ENCODE results near the gene AP1M1. TPM values are rescaled to one million over a fixed set of nuclear protein-coding genes. Genes with fewer than 3 reads are reported as not detected.
A peak's percentile ranks its signal among the peaks of the same experiment; 100 is the strongest.

AP1M1 gene
- total RNA-seq, 1 experiment from 2014 or later = 52.8 TPM

DNA sequence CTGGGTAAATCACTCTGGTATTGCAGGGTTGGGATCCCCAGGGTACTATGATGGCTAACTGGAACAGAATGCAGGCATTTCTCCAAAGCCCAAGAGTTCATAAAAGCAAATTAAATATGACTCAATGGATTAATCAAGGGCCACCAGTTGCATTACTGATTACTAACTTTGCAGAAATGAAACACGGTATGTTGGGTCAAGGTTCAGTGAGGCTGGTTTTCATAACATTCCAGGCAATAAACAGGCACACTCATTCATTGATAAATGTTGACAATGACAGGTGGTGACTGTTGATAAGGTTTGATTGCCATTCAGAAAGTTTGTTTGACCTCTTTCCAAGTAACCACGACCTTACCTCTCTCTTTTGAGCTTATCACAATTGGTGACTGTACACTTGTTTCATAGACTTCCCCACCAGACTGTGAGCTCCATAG, 506 bp upstream of the AP1M1 start:
- POLR2A ChIA-PET (ENCODE audit: unreplicated experiment) = interaction anchor here (0.5 to 1.2 kb wide), 4 partner anchors 12 to 1112 kb away, joined by 3 to 20 read pairs (median 4); partner anchors contain the start of gene FAM32A
- Histone ChIP-seq H3K27me3 (ENCODE audit: insufficient read depth, low read depth) (no peaks in the 10 kb centered on the region), H3K4me3 (peak overlapping the region; percentile 77), H4K20me1 (ENCODE audit: insufficient read depth) (0 out of 2 replicates have a peak, but pooled peaks cover 7% of the 10 kb centered on the region), H3K4me1 (replicated peaks; ENCODE audit: insufficient read depth) (peaks cover 25% of the 10 kb centered on the region), H3K4me2 (peak overlapping the region; percentile 89), H3K79me2 (ENCODE audit: low read depth) (peaks cover 22% of the 10 kb centered on the region), H3K27ac (peak overlapping the region; percentile 52), H3K9me3 (ENCODE audit: insufficient read depth, low read depth) (no peaks in the 10 kb centered on the region), H3K36me3 (ENCODE audit: low read depth) (0 out of 2 replicates have a peak, but pooled peaks cover 2% of the 10 kb centered on the region), H3F3A (ENCODE audit: insufficient read depth, low read depth) (peaks cover 23% of the 10 kb centered on the region; the same call in 1 of the 2 replicates), H3K9me2 (ENCODE audit: insufficient read depth) (no peaks in the 10 kb centered on the region), H2AFZ (peak overlapping the region; percentile 89)
- peak in 1 of 2 experiments; percentile 92 for DNase-seq
- TF ChIP-seq EZH2 (IDR thresholded peaks at IDR 0.05; ENCODE audit: low read depth) = no peak
- no peak for TF ChIP-seq CTCF (conservative IDR thresholded peaks at IDR 0.05)
- CTCF ChIA-PET = interaction anchor here (1.4 kb wide), 1 partner anchor 12 kb away, joined by 8 read pairs; the partner anchor contains the start of gene FAM32A
- no TSS peak for BruUV-seq (replicated peaks)
- intact Hi-C loops (cut with micrococcal nuclease; ENCODE audit: unreplicated experiment) = no loop called here

- Histone ChIP-seq H4K20me1 (ENCODE audit: insufficient read depth) (0 out of 2 replicates have a peak, but pooled peaks cover 7% of the 10 kb centered on the region), H3K9me3 (ENCODE audit: insufficient read depth, low read depth) (no peaks in the 10 kb centered on the region), H3K27me3 (ENCODE audit: insufficient read depth, low read depth) (no peaks in the 10 kb centered on the region), H3K4me2 (peak overlapping the region; percentile 89), H2AFZ (peak overlapping the region; percentile 89), H3K4me3 (peak overlapping the region; percentile 77), H3K27ac (no peak overlapping the region), H3F3A (ENCODE audit: insufficient read depth, low read depth) (peaks cover 20% of the 10 kb centered on the region; the same call in 1 of the 2 replicates), H3K36me3 (ENCODE audit: low read depth) (no peaks in the 10 kb centered on the region; the same call in 1 of the 2 replicates), H3K4me1 (replicated peaks; ENCODE audit: insufficient read depth) (peaks cover 25% of the 10 kb centered on the region), H3K79me2 (ENCODE audit: low read depth) (peaks cover 22% of the 10 kb centered on the region), H3K9me2 (ENCODE audit: insufficient read depth) (no peaks in the 10 kb centered on the region)
- no TSS peak for BruUV-seq (replicated peaks)
- POLR2A ChIA-PET (ENCODE audit: unreplicated experiment) = interaction anchor here (0.6 to 1.2 kb wide), 4 partner anchors 13 to 784 kb away, joined by 3 to 20 read pairs (median 6); partner anchors contain the start of gene FAM32A
- TF ChIP-seq CTCF (conservative IDR thresholded peaks at IDR 0.05) = no peak
- TF ChIP-seq EZH2 (IDR thresholded peaks at IDR 0.05; ENCODE audit: low read depth) = no peak
- intact Hi-C loops (cut with micrococcal nuclease; ENCODE audit: unreplicated experiment) = no loop called here
- CTCF ChIA-PET = interaction anchor here (0.5 to 1.4 kb wide), 2 partner anchors 13 to 16 kb away, joined by 3 to 8 read pairs; partner anchors contain the start of gene FAM32A
- DNase-seq = no peak
These were observed 600 bp downstream of the AP1M1 start for GRCh38 chr19:16198370-16198651.

GRCh38 chr19:16199275-16199932, 1.7 kb downstream of the AP1M1 start:
- H3K79me2 ChIP-seq (ENCODE audit: low read depth) = peaks cover 22% of the 10 kb centered on the region
- peaks cover 25% of the 10 kb centered on the region for H3K4me1 ChIP-seq (replicated peaks; ENCODE audit: insufficient read depth)
- H3K27ac ChIP-seq = no peak overlapping the region
- H3F3A ChIP-seq (ENCODE audit: insufficient read depth, low read depth) = peaks cover 20% of the 10 kb centered on the region; the same call in 1 of the 2 replicates
- TF ChIP-seq CTCF (conservative IDR thresholded peaks at IDR 0.05) = no peak
- no peak for TF ChIP-seq EZH2 (IDR thresholded peaks at IDR 0.05; ENCODE audit: low read depth)
- POLR2A ChIA-PET (ENCODE audit: unreplicated experiment) = no interaction called here
- intact Hi-C loops (cut with micrococcal nuclease; ENCODE audit: unreplicated experiment) = no loop called here
- H3K9me3 ChIP-seq (ENCODE audit: insufficient read depth, low read depth) = no peaks in the 10 kb centered on the region
- CTCF ChIA-PET = no interaction called here
- 0 out of 2 replicates have a peak overlapping the region, but pooled peaks have one; percentile 77 for H3K4me3 ChIP-seq
- no peaks in the 10 kb centered on the region for H3K9me2 ChIP-seq (ENCODE audit: insufficient read depth)
- H3K4me2 ChIP-seq = peak overlapping the region; percentile 89; the same call in 1 of the 2 replicates
- no peaks in the 10 kb centered on the region for H3K27me3 ChIP-seq (ENCODE audit: insufficient read depth, low read depth)
- no peaks in the 10 kb centered on the region; the same call in 1 of the 2 replicates for H3K36me3 ChIP-seq (ENCODE audit: low read depth)
- 0 out of 2 replicates have a peak, but pooled peaks cover 7% of the 10 kb centered on the region for H4K20me1 ChIP-seq (ENCODE audit: insufficient read depth)
- no peak for DNase-seq
- no TSS peak for BruUV-seq (replicated peaks)
- H2AFZ ChIP-seq = no peak overlapping the region

Measured in PC-9 (cell line).